GM18858 (cell line): ENCODE results near the gene CCNY.
"Not testable (repeated sequence)": the region's sequence is repeated elsewhere in the genome, so short reads cannot be mapped to it uniquely, and the experiment has no call there.

Experiments used
- ATAC-seq: cut with Tn5 transposase; IDR thresholded peaks from one replicate; pipeline ENCODE4 v1.9.1; 2021; ENCODE audit not compliant: unreplicated experiment

Gene CCNY

GRCh38 chr10:35507519-35508109 lies 171.3 kb downstream of the CCNY start:
- ATAC-seq = no peak

DNA sequence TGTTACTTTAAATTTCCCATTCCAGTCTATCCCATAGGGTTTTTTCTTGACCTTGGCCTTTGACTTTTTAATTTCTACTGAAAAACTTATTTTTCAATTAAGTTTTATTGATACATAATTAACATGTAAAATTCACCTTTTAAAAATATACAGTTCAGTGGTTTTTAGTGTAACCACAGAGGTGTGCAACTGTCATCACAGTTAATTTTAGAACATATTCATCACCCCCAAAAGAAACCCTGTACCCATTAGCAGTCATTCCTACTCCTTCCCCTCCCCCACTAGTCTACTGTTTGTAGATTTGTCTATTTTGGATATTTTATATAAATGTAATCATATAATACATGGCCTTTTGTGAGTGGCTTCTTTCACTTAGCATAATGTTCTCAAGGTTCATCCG lies 172.3 kb downstream of the CCNY start:
- ATAC-seq = no peak

DNA sequence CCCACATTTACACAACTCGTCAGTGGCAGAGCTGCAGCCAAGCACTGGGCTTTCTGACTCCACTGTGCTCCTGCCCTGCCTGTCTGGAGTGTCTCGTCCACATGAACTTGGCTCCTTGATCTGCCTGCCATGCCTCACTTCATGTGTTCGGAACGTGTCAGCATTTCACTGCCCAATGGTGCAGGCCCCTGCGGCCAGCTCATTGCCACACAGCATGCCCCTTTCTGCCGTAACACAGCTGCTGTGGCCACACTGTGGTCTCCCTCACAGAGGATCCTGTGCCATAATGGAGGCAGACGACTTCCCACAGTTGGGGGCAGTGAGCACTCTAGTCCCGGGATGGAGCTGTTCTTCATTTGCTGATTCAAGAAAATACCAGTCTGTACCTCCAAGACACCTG lies 174.6 kb downstream of the CCNY start:
- ATAC-seq = no peak

GRCh38 chr10:35511647-35512046 lies 175.3 kb downstream of the CCNY start:
- no peak for ATAC-seq

GRCh38 chr10:35516102-35516670 lies 179.9 kb downstream of the CCNY start:
- no peak for ATAC-seq

GRCh38 chr10:35517431-35518181 lies 181.3 kb downstream of the CCNY start:
- ATAC-seq = no peak

DNA sequence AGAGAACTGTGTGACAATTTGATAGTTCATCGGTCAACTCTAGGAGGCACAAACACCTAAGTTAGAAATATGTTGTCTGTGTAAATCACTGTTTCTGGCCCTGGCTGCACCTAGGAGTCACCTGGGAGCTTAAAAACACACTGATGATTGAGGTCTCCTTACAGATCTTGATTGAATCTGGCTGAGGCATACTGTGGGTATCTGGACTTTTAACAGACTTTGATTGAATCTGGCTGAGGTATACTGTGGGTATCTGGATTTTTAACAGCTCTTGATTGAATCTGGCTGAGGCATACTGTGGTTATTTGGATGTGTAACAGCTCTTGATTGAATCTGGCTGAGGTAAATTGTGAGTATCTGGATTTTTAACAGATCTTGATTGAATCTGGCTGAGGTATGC lies 181.9 kb downstream of the CCNY start:
- not testable (repeated sequence) for ATAC-seq

DNA sequence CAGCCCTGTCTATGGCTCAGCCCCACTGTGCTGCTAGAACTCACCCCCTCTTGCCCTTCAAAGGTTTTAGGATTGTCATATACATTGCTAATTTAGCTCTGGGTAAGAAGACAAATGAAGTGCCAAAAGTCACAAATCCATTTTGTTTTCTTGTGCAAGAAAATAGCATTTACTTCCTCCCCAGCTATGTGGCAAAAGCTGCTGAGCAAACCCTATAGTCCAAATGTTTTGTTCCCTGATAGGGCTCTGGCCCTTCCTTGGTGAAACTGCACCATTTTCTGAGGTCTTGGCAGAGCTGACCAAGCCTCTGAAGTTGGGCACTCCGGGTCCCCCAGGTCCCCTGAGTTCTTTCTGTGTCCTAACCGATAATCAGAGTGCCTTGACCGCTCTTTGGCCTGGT lies 184.7 kb downstream of the CCNY start:
- ATAC-seq = no peak

DNA sequence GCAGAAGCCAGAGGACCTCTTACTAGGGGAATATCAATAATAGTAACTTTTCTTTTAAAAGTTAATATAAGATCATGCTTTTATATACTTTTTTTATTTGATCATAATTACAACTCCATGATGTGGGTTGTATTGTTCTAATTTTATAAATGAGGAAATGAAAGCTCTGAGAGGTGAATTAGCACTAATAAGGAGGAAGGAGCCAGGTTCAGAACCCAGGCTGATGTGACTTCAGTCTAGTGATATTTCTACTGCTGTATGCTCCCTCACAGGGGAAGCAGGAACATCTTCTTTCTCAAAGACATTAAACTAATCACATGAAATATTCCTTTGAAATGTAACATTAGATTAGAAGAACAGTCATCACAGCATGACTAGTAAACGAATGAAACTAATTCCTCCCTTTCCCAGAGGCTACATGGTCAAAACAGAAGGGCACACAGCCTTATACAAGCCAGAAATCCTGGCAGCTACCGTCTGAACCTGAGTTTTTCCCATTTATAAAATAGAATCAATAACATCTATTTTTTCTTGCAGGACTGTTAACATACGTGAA lies 187.4 kb downstream of the CCNY start:
- peak; percentile 70 for ATAC-seq

GRCh38 chr10:35526746-35527145 lies 190.4 kb downstream of the CCNY start:
- no peak for ATAC-seq

DNA sequence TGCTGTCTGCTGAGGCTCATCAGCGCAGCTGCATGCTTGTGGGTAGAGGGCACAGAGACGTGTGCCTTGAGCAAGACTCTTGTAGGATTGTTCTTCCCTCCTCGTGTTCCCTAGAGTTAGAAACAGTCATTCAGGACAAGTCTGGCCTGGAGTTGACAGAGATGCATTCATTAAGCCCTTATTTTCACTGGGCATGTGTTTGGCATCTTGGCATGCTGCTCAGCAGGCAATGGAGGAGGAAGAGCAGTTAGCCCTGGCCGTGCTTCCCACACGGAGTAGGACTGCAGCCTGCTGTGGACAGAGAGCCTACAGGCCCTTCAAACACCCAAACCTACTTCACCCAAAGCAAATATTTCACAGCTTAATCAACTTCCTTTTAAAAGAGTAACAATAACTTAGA lies 195.8 kb downstream of the CCNY start:
- ATAC-seq = no peak

DNA sequence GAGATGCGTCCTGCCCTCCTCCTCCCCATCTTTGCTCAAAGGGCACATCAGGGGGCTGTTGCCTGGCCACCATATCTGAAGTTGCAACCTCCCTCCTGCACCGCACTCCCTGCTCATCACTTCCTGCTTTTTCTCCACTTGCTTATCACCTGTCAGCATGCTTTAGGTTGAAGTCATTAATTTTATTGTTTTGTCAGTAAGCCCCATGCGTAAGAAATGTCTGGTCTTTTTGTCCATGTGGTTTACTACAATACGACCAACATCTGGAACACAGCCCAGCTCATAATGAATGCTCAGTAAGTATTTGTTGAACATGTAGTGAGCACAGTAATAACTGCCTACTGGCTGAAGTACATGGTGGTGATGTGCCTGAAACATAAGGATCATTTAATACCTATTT lies 197.3 kb downstream of the CCNY start:
- no peak for ATAC-seq

DNA sequence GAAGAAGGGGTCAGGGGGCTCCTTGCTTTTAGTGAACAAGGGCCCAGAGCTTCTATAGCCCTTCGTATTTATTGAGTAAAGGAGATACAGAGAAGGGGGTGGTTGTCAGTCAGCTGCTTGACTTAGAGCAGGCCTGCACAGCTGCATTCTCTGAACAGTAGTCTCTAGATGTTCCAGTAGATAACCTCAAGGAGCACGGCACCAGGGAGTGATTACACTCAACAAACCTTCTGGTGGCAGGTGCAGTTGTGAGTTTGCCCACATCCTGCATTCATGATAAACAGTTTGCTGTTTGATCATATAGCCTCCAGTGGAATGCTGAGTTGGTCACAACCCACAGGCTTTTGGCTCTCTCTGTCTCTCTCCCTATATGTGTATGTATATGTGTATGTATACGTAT lies 198.8 kb downstream of the CCNY start:
- ATAC-seq = no peak

- no peak for ATAC-seq
Measured at GRCh38 chr10:35536789-35537188, 200.5 kb downstream of the CCNY start.

DNA sequence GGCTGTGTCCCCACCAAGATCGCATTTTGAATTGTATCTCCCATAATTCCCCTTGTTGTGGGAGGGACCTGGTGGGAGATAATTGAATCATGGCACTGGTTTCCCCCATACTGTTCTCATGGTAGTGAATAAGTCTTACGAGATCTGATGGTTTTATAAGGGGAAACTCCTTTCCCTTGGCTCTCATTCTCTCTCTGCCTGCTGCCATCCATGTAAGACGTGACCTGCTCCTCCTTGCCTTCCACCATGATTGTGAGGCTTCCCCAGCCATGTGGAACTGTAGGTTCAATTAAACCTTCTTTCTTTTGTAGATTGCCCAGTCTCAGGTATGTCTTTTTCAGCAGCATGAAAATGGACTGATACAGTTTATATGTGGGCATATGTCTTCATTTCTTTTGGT lies 201.6 kb downstream of the CCNY start:
- ATAC-seq = not testable (repeated sequence)

GRCh38 chr10:35540296-35541164 lies 204.2 kb downstream of the CCNY start:
- no peak for ATAC-seq

GRCh38 chr10:35541720-35542119 lies 205.4 kb downstream of the CCNY start:
- no peak for ATAC-seq

- ATAC-seq = no peak
Measured at GRCh38 chr10:35542303-35542702, 206.0 kb downstream of the CCNY start.

DNA sequence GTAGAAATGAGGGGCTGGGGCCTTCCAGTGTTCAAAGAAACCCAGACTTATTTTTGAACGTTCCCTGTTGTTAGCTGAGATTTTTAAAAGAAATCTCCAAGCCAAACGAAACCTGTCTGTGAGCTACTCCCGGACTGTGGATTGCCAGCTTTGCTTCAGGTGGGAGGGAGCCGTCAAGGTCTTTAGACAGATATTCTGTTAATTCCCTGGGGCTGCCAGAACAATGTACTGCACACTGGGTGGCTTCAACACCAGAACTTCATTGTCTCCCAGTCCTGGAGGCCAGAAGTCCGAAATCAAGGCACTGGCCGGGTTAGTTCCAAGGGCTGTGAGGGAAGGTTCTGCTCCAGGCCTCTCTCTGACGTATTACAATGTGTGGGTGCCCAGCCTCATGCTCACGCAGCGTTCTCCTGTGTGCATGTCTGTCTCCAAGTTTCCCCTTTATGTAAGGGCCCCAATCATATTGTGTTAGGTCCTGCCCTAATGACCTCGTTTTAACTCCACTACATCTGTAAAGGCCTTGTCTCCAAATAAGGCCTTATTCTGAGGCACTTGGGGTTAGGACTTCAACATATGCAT lies 208.9 kb downstream of the CCNY start:
- no peak for ATAC-seq

- no peak for ATAC-seq
Measured at GRCh38 chr10:35545878-35546590, 209.7 kb downstream of the CCNY start.
